Astrocyte of the hippocampus (primary cell): Measurements from ENCODE around the gene DIO3.
A peak's percentile ranks its signal among the peaks of the same experiment; 100 is the strongest.

Source experiments
- DNase-seq: peaks from one replicate; pipeline ENCODE4 v3.0.0; 2011; ENCODE audit warnings: low read depth, low spot score

The DIO3 gene

DNA sequence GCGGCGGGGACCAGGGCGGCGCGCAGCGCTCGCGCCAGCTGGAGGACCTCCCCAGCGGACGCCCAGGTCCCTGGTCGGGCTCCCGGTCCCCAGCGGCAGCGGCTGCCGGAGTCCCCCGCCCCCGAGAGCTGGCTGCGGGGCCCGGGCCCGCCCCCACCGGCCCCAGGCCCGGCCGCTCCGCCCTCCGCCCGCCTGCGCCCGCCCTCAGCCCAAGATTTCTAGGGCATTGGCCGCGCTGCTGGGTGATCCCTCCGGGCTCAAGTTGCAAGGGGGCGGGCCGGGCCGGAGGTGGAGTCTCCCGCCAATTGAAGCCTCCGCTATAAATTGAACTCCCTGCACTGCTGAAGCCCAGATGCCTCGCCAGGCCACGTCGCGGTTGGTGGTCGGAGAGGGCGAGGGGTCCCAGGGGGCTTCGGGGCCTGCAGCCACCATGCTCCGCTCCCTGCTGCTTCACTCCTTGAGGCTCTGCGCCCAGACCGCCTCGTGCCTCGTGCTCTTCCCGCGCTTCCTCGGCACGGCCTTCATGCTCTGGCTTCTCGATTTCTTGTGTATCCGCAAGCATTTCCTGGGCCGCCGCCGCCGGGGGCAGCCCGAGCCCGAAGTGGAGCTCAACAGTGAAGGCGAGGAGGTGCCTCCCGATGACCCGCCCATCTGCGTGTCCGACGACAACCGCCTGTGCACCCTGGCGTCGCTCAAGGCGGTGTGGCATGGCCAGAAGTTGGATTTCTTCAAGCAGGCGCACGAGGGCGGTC, at the start of gene DIO3:
TSS of gene DIO3 (plus strand) at position 351 of the 752 bp plus-strand sequence.
- DNase-seq = peak; percentile 69

DNA sequence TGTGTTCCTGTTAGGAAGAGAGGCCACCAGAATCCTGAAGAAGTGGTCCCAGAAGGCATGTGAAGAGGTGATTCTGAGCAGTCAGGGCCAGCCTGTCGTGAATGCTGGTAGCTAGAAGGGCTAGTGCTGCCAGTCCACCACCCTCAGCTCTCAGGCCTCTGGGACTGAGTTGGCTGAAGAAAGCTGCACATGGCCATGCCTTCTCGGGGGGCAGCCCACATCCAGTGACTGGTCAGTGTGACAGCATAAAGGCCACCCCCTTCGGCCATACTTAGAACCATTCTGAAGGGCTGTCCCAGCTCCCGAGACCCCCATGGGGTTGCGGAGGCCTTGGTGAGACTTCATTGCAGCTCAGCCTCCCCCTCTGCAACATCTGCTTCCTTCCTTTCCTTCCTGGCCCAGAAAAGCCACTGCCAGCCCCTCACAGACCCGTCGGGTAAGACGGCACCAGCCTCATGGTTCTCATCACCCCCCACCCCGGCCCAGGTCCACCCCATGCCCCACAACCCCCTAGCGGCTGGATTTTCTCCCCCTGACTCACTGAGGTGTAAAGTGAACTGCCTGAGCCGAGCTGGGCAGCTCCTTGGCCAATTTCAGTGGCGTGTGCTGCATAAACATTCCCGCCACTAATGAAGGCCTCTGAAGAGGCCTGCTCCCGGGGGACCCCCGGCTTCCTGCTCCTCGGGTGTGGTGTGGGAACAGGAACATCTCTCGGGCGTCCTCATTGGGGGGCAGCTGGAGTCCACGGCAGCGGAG, 49.5 kb upstream of the DIO3 start:
- no peak for DNase-seq

- DNase-seq = no peak
Measured at GRCh38 chr14:101512376-101512695, 49.0 kb upstream of the DIO3 start.

DNA sequence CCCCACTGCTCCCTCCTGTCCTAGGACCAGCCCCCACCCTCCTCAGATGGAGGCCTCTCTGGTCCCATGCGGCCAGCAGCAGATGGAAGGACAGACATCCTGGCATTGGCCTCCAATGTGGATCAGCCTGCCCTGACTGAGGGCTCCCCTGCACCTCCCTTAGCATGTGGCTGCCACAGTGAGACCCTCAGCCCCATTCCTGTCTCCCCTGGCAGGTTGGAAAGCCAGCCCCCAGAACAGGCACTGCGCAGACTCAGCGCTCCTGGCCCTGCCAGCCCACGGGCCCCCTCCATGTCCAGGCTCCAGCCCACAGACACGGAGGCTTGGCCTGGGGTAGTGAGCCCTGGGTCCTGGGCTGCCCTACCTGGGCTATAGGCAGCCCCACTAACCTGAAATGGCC, 47.2 kb upstream of the DIO3 start:
- DNase-seq = no peak

- no peak for DNase-seq
Measured at GRCh38 chr14:101516401-101516800, 44.9 kb upstream of the DIO3 start.

DNA sequence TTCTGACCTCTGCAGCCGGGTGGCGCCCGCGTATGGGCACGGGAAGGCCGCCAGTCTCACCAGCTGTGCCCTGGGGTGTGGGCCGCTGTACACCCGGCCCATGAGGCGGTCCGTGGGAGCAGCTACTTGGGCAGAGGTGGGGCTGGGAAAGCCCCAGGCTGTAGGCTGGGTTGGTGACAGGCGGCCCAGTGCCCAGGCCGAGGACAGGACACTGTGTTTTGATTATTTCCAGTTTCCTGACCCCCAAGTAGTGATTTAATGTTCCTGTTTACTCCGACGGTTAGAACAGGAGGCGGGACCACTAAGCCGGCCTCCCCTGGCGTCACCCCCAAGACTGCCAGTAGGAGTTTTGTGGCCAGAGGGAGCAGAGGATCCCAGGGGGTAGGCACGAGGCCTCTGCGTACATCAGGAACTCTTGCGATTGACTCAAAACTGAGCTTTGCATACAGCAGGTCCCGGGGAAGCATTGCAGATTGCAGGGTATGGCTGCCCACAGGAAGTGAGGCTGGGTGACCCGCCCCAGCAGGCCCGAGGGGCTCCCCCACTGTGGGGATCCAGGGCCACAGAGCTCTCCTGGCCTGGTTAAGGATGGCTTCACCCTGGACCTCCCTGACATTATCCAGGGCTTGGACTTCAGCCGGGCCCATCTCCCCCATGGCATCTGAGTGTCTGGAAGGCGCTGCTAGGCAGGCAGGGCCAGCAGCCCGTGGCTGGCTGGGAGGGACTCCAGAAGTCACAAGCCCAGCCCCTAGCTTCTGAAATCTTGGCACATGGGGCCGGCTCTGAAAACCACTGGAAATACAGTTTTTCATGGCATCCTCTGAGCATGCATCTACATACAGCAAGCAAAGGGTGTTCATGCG, 42.5 kb upstream of the DIO3 start:
- no peak for DNase-seq

DNA sequence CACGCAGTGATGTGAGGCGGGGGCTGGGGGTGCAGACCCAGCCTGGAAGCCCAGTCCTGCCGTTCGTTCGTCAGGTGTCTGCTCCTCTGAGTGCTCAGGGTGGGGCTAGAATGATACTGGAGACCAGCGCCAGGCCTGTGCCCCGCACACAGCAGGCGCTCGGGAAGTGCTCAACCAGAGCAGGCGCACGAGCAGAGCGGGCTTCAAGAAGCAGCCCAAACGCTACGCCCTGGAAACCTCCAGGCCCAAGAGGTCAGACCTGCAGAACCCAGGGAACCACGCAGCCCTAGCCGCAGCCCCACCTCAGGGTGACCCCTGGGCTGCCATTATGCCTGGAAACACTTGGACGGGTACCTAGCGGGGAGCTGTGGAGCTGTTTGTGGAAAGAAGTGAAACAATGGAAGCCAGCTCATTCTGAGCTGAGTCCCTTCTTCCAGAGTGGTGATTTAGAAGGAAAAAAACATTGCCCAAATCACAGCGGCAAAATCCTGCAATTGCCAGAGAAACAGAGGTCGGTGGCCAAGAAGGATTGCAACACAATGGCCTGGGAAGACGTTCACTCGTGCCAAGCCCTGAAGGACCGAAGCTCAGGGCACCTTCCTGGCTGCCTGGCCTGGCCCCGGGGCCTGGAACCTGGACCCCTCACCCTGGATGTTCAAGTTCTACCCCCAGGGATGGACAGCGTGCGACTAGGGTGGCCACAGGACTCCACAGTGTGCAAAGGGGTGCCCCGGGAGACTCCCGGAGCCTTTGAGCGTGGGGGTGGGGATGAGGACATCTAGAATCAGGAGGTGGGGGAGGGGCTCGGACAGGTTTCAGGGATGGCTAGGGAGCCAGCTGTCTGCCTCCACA, 40.4 kb upstream of the DIO3 start:
- DNase-seq = no peak

GRCh38 chr14:101521473-101521915, 39.8 kb upstream of the DIO3 start:
- no peak for DNase-seq

- no peak for DNase-seq
Measured at GRCh38 chr14:101521978-101522377, 39.3 kb upstream of the DIO3 start.

- DNase-seq = no peak
Measured at GRCh38 chr14:101525640-101526527, 35.4 kb upstream of the DIO3 start.

GRCh38 chr14:101527987-101528386, 33.3 kb upstream of the DIO3 start:
- no peak for DNase-seq

DNA sequence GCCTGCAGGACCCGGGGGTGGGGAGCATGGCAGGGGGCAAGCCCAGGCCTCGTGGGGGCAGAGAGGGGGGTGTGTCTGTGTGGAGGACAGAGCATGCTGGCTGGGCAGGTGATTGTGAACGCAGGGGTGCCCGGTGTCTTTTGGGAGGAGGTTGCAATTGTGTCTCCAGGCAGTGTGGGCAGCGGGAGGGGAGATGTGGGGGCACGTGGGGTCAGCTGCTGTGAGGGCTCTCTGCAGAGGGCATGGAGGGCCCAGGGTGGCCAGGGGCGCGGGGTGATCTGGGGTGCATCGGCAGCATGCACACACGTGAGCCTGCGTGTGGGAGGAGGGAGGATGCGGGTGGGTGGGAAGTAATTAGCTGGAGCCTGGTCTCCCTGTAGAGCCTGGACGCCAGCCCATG, 32.2 kb upstream of the DIO3 start:
- DNase-seq = no peak

DNA sequence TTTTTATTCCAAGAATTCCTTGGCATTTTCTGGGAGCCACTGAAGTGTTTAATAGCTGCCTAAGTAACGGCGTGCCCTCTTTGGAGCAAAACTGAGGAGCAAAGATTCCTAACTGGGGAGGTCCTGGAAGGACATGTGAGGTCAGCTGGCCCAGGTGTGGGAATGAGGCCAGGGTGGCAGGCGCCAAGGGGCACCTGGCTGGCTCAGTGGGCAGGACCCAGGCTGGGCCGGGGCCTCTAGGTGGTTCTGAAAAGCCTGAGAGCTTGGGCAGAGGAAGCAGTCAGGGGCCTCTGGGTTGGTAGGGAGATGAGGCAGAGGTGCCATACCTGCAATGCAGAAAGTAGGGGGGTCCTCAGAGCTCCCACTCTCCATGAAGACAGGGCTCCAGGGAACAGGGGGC, 27.1 kb upstream of the DIO3 start:
- DNase-seq = no peak

DNA sequence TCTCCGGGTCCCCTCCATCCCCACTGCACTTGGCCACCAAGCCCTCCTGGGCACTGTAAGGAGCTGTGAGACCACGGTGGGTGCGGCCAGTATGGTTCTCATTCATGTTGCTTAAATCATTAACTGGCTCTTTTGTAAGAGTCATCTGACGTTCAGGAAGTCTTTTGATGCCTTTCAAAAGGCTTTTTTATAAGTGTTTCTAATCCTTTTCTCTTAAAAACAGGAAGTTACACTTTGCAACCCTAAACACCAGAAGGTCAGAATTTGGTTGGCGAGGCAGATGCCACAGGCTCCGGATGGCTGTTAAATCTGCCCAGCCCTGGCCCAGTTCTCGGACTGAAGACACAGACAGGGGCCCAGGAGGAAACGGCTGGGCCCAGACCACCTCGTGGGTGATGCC, 26.1 kb upstream of the DIO3 start:
- DNase-seq = no peak

DNA sequence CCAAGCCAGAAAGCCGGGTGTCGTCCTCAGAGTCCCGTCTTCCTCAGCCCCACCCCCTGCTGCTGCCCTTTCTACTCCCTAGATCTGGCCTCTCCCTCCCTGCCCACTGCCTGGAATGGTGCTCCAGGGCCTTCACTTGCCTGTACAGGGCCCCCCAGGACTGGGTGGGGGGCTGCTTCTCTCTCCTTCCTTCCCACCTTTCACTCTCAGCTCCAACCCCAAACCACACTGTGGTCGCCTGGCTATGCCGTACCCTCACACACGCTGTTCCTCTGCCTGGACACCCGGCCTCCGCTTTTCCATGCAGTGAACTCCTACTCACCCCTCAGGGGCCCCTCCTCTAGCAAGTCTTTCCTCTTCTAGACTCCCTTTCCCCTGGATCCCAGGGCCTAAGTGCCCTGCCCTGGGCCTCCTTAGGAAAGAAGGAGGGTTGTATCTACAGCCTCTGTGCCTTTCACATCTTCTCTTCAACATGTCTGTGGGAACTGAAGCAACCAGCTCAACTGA, 25.5 kb upstream of the DIO3 start:
- no peak for DNase-seq

- no peak for DNase-seq
Measured at GRCh38 chr14:101537286-101537685, 24.0 kb upstream of the DIO3 start.

DNA sequence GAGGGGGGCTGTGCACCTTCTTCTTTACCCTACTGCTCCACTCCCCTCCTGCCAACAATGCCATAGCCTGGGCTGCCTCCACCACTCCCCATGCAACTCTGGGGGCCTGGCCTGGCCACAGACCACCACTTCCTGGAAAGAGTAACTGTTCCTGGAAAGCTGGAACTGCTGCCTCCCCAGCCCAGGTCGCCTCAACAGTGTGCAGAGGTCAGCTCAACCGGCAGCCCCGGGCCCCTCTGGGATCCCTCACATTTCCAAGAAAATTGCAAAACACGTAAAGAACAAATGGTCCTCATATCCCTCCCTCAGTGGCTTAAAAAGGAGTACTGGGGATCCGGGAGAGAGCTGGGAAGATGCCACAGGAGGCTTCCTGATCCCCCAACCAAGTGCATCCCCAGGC, 22.4 kb upstream of the DIO3 start:
- no peak for DNase-seq

DNA sequence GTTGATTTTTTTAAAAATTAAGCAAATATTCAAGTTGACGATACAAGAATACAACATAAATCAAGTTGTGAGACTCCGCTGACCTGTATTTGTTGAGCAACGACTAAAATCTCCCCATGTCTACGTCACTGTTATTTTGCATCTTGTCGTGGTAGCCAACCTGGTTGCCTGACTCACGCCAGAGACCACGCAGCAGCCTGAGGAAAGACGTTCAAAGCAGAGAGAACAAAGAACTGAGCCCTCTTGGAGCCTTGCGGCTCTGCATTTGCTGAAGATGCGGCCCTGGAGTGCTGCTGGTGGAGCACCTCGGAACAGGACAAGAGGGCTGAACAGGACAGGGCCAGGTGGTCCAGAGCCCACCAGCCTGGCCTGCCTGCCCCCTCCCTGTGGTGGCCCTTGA, 21.4 kb upstream of the DIO3 start:
- no peak for DNase-seq

DNA sequence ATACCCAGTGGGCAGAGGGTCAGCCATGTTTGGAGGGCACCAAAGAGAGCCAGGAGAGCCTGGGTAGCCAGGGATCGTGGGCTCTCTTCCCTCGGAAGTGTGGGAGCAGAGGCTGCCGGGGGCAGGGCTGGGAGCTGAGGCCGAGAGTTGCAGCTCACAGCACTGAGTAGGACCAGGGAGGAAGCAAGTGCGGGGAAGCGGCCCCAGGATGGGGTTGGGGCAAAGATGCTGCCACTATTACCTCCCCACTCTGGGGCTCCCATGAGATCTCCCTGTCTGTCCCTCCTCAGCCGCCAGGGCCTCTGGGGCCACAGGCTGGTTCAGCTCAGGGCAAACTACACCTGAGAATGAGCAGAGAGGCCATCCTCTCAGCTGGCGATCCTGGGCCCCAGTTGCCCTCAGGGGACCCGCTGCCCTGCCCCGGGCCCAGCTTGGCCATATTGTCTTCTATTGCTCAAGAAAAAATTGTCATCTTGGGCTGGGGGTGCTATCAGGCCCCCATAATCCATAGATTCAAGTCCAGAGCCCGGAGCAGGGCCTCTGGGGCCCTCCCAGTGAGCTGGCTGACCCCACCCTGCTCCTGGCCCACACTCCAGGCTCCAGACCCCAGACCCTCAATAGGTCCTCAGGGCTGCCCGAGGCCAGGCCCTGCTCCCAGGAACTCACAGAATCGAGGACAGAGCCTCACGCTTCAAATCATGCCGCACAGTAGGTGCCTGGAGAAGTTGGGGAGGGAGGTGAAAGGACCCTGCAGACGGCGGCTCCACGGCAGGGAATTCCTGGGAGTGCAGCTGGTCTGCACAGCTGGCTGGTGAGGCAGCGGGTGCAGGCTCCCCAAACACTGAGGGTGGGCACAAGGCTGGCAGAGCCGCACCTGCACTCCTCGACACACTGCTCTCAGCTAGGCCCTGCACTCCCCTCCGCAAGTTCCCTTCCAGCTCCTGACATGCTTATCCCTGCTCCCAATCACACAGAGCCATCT, 20.5 kb upstream of the DIO3 start:
- no peak for DNase-seq
